AG09309 (cell line): ENCODE results near the gene LPCAT4.
"Not testable (repeated sequence)": the region's sequence is repeated elsewhere in the genome, so short reads cannot be mapped to it uniquely, and the experiment has no call there.

Source experiments
- DNase-seq: peaks from one replicate; pipeline ENCODE4 v3.0.0-alpha.2; 2010; ENCODE audit warnings: low read depth
- H3K4me3 ChIP-seq: 2 replicates; pipeline ENCODE4 v1.5.1; 2011; ENCODE audit warnings: mild to moderate bottlenecking, low read depth, low read length, moderate library complexity; ENCODE audit not compliant: control insufficient read depth
- CTCF ChIP-seq: IDR thresholded peaks from 2 replicates; pipeline ENCODE4 v1.5.1; 2011; ENCODE audit warnings: mild to moderate bottlenecking, low read depth, low read length, inconsistent platforms; ENCODE audit not compliant: insufficient read depth, control insufficient read depth; ENCODE audit errors: missing control alignments

Gene LPCAT4

GRCh38 chr15:34358948-34359347, 8.0 kb downstream of the LPCAT4 start:
- DNase-seq: no peak
- no peak overlapping the region for H3K4me3 ChIP-seq
- no peak for TF ChIP-seq CTCF

GRCh38 chr15:34358367-34358766, 8.6 kb downstream of the LPCAT4 start:
- TF ChIP-seq CTCF: peak; percentile 26
- no peak for DNase-seq
- no peak overlapping the region for H3K4me3 ChIP-seq

- DNase-seq: no peak
- H3K4me3 ChIP-seq: no peak overlapping the region
- TF ChIP-seq CTCF: no peak
Measured at GRCh38 chr15:34357653-34358052, 9.3 kb downstream of the LPCAT4 start.

GRCh38 chr15:34355241-34355640, 11.8 kb downstream of the LPCAT4 start:
- H3K4me3 ChIP-seq: no peak overlapping the region
- no peak for DNase-seq
- TF ChIP-seq CTCF: no peak

GRCh38 chr15:34354286-34354685, 12.7 kb downstream of the LPCAT4 start:
- H3K4me3 ChIP-seq: no peak overlapping the region
- no peak for DNase-seq
- no peak for TF ChIP-seq CTCF

GRCh38 chr15:34353627-34354026, 13.4 kb downstream of the LPCAT4 start:
- no peak for TF ChIP-seq CTCF
- no peak overlapping the region for H3K4me3 ChIP-seq
- DNase-seq: no peak

- DNase-seq: not testable (repeated sequence)
Measured at GRCh38 chr15:34352996-34353395, 14.0 kb downstream of the LPCAT4 start.

More at GRCh38 chr15:34352996-34353395, 14.0 kb downstream of the LPCAT4 start:
- H3K4me3 ChIP-seq: not testable (repeated sequence)
